HepG2 (cell line): ENCODE measurements around the gene MPV17L2. TPM values are rescaled to one million over a fixed set of nuclear protein-coding genes. Genes with fewer than 3 reads are reported as not detected.
A peak's percentile ranks its signal among the peaks of the same experiment; 100 is the strongest.

Experiments used
- ATAC-seq: fragments of 200-7000 bp; cut with Tn5 transposase; 3 replicates; pipeline ENCODE4 v1.9.1; 2020; ENCODE audit warnings: mild to moderate bottlenecking, moderate library complexity
- BruUV-seq: library from RNA; stranded (reverse); fragments of 400-500 nt; replicated peaks from 2 replicates; lab custom pipeline; 2021; lab: Mats Ljungman, UMichigan
- CTCF ChIA-PET: fragments of 300-600 bp; formaldehyde crosslinking; extraction: SDS; loops from one replicate; lab custom pipeline; 2021; ENCODE audit warnings: low total read pairs, inconsistent platforms, low intra/inter-chr PET ratio; lab: Yijun Ruan, JAX
- POLR2A ChIA-PET: fragments of 350-600 bp; sonication (Branson Sonifier 250); formaldehyde crosslinking; loops from one replicate; lab custom pipeline; 2020; ENCODE audit warnings: antibody characterized with exemption, inconsistent platforms; lab: Yijun Ruan, JAX
- DNase-seq: peaks from one replicate; pipeline ENCODE4 v3.0.0-alpha.2; 2015; ENCODE audit warnings: low spot score
- FAIRE-seq: peaks from 3 replicates; lab custom pipeline; 2011; peaks lifted over from hg19 to GRCh38; lab: Jason Lieb, UNC
- H2AFZ ChIP-seq: one replicate; pipeline ENCODE4 v1.6.1; 2011; ENCODE audit warnings: low read length, inconsistent platforms
- H3K27ac ChIP-seq: fragments of 300-600 bp; 3 replicates; pipeline ENCODE4 v1.8.0; 2011; ENCODE audit warnings: mixed run types, mild to moderate bottlenecking, mixed read lengths, low read length, inconsistent platforms; ENCODE audit not compliant: insufficient read depth; ENCODE audit errors: extremely low read length
- H3K27me3 ChIP-seq, 2 experiments: fragments of 200-600 bp in 1 of 2; 2 replicates in 1 of 2; 3 replicates in 1 of 2; pipeline versions ENCODE4 v1.6.0 to v1.8.0; 2011; ENCODE audit warnings: low read length in 2 of 2, mild to moderate bottlenecking in 2 of 2, moderate library complexity in 2 of 2, inconsistent platforms in 1 of 2; ENCODE audit not compliant: insufficient read depth in 2 of 2, control insufficient read depth in 1 of 2
- H3K36me3 ChIP-seq, 2 experiments: fragments of 200-600 bp in 1 of 2; replicated peaks in 1 of 2; 2 replicates in 1 of 2; 3 replicates in 1 of 2; pipeline versions ENCODE4 v1.5.1 to v1.8.0; 2011; ENCODE audit warnings: low read length in 2 of 2, inconsistent platforms in 1 of 2; ENCODE audit not compliant: insufficient read depth in 2 of 2, control insufficient read depth in 1 of 2
- H3K4me1 ChIP-seq: 2 replicates; pipeline ENCODE4 v1.5.1; 2012; ENCODE audit warnings: low read length, inconsistent platforms; ENCODE audit not compliant: insufficient read depth
- H3K4me2 ChIP-seq: 2 replicates; pipeline ENCODE4 v1.6.0; 2011; ENCODE audit warnings: low read depth, low read length, inconsistent platforms
- H3K4me3 ChIP-seq, 3 experiments: fragments of 200-600 bp in 1 of 3; sonication (generic), shearing (Covaris generic) in 1 of 3; replicated peaks in 1 of 3; 2 replicates each; pipeline ENCODE4 v1.5.1; 2011 to 2016; ENCODE audit warnings: low read length in 3 of 3, inconsistent platforms in 2 of 3, low read depth in 2 of 3, mild to moderate bottlenecking in 2 of 3, control low read depth in 1 of 3, mixed read lengths in 1 of 3; ENCODE audit not compliant: insufficient read depth in 1 of 3
- H3K79me2 ChIP-seq: one replicate; pipeline ENCODE4 v1.6.1; 2011; ENCODE audit warnings: low read length, inconsistent platforms; ENCODE audit not compliant: insufficient read depth
- H3K9ac ChIP-seq: 2 replicates; pipeline ENCODE4 v1.6.0; 2011; ENCODE audit warnings: mild to moderate bottlenecking, low read depth, low read length, inconsistent platforms; ENCODE audit not compliant: insufficient read depth
- H3K9me3 ChIP-seq: 2 replicates; pipeline ENCODE4 v1.5.1; 2012; ENCODE audit warnings: mild to moderate bottlenecking, low read length
- H4K20me1 ChIP-seq: 2 replicates; pipeline ENCODE4 v1.6.0; 2011; ENCODE audit warnings: inconsistent platforms, mild to moderate bottlenecking, low read length, moderate library complexity; ENCODE audit not compliant: insufficient read depth
- DNMT1 ChIP-seq: sonication (generic); formaldehyde crosslinking; IDR thresholded peaks from 2 replicates; pipeline ENCODE4 v1.5.1; 2020; ENCODE audit warnings: mild to moderate bottlenecking, missing genetic modification reagents
- HMG20B ChIP-seq: conservative IDR thresholded peaks from 2 replicates; pipeline ENCODE4 v1.6.1; 2016; ENCODE audit warnings: missing genetic modification reagents, missing compliant biosample characterization
- HOXA3 ChIP-seq: sonication (generic); formaldehyde crosslinking; IDR thresholded peaks from 2 replicates; pipeline ENCODE4 v1.5.0; 2020; ENCODE audit warnings: missing genetic modification reagents
- PHF8 ChIP-seq: sonication (generic); formaldehyde crosslinking; IDR thresholded peaks from 2 replicates; pipeline ENCODE4 v1.5.0; 2020; ENCODE audit warnings: missing genetic modification reagents
- RARG ChIP-seq: sonication (generic); formaldehyde crosslinking; IDR thresholded peaks from 2 replicates; pipeline ENCODE4 v1.4.0; 2020; ENCODE audit warnings: low read depth, mild to moderate bottlenecking, missing genetic modification reagents
- RFX1 ChIP-seq: fragments of 450-650 bp; IDR thresholded peaks from 2 replicates; pipeline ENCODE4 v1.6.1; 2017
- SAP130 ChIP-seq: IDR thresholded peaks from 2 replicates; pipeline ENCODE4 v1.6.1; 2016; ENCODE audit warnings: low read depth
- SATB2 ChIP-seq: sonication (generic); formaldehyde crosslinking; IDR thresholded peaks from 2 replicates; pipeline ENCODE4 v1.5.0; 2020; ENCODE audit warnings: missing genetic modification reagents
- SSRP1 ChIP-seq: IDR thresholded peaks from 2 replicates; pipeline ENCODE4 v1.6.1; 2016; ENCODE audit warnings: control low read depth
- TOPORS ChIP-seq: sonication (generic); formaldehyde crosslinking; IDR thresholded peaks from 2 replicates; pipeline ENCODE4 v1.8.0; 2023; ENCODE audit warnings: mild to moderate bottlenecking, missing genetic modification reagents
- ZFX ChIP-seq: sonication (generic); formaldehyde crosslinking; IDR thresholded peaks from 2 replicates; pipeline ENCODE4 v1.4.0; 2020; ENCODE audit warnings: mild to moderate bottlenecking, low read depth, missing genetic modification reagents, moderate library complexity
- ZNF446 ChIP-seq: sonication (generic); formaldehyde crosslinking; IDR thresholded peaks from 2 replicates; pipeline ENCODE4 v1.5.0; 2020; ENCODE audit warnings: mild to moderate bottlenecking, missing genetic modification reagents
- WGBS: methylation state at CpG from one replicate; pipeline ENCODE4 v1.1.6; 2017; ENCODE audit warnings: low lambda C conversion rate; 5-methylcytosine and 5-hydroxymethylcytosine counted together
- in situ Hi-C: cut with HindIII; loops from 2 replicates; pipeline ENCODE4 v1.10.0; 2017; ENCODE audit warnings: low pct_unique_long_range_greater_than_20kb; ENCODE audit not compliant: extremely low pct_ligation_motif_present
- intact Hi-C: fragments of 100-400 bp; cut with micrococcal nuclease; formaldehyde crosslinking; loops from one replicate; pipeline ENCODE4 v1.10.0; 2022; ENCODE audit not compliant: unreplicated experiment
- polyA plus RNA-seq, 8 experiments: library from polyadenylated mRNA; depleted of rRNA in 3 of 8; stranded (reverse) in 7 of 8; unstranded in 1 of 8; fragments of >200 nt; fragmentation: Illumina TruSeq in 4 of 8; extraction: Trizol in 4 of 8; gene quantifications; 2 replicates each; pipeline versions ENCODE4 v1.2.1 to v1.2.3, GENCODE V29; 2011 to 2016; ENCODE audit warnings: low read depth in 4 of 8, missing spikeins in 1 of 8, mixed read lengths in 1 of 8; ENCODE audit not compliant: insufficient read depth in 1 of 8
- total RNA-seq, 5 experiments: library from RNA; depleted of rRNA; stranded (reverse); fragments of >200 nt; fragmentation: Illumina TruSeq; extraction: Trizol; gene quantifications; 2 replicates each; pipeline ENCODE4 v1.2.3, GENCODE V29; 2016; ENCODE audit warnings: low read depth in 1 of 5
- TF ChIP-seq, protein P1 (sequence below): sonication (generic); formaldehyde crosslinking; IDR thresholded peaks from 2 replicates; pipeline ENCODE4 v1.8.0; 2022; ENCODE audit warnings: mild to moderate bottlenecking, missing genetic modification reagents, moderate library complexity
- TF ChIP-seq, protein P2 (sequence below): sonication (generic); formaldehyde crosslinking; IDR thresholded peaks from 2 replicates; pipeline ENCODE4 v1.5.1; 2020; ENCODE audit warnings: mild to moderate bottlenecking, missing genetic modification reagents
- TF ChIP-seq, protein P3 (sequence below): IDR thresholded peaks from 2 replicates; pipeline ENCODE4 v1.6.1; 2012; ENCODE audit warnings: low read depth, low read length, improper control_type of control experiment

The MPV17L2 gene
- total and polyA plus RNA-seq, 2 of the 13 experiments (the other 11 are each of a cell fraction or from before 2014, with no cell fraction given): 13.6 to 16.7 TPM

DNA sequence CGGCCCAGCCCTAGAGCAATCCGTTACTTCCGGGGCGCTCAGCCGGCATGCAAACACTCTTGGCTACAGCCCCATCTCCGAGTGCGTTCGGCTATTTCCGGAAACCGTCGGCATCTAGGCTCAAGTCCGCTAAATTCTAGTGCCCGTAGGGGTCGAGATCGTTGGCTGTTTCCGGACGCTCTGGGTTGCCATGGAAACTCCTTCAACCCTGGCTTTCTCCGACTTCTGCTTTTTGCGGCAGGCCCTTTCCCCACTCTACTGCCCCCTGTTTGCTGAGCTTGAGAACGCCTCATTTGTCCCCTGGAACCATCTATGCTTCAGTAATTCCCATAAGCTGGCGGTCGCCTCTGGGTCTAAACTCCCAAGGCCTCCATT lies 40.6 kb upstream of the MPV17L2 start (continued):
- 0 out of 2 replicates have a peak, but pooled peaks have one; percentile 16 for TF ChIP-seq HOXA3 (CRISPR knock-in tag)
- peak; percentile 54; the same call in 1 of the 2 replicates for TF ChIP-seq HMG20B
- peak; percentile 91 for TF ChIP-seq RFX1
- TF ChIP-seq SATB2 (CRISPR knock-in tag): no peak
- TF ChIP-seq PHF8 (CRISPR knock-in tag): 0 out of 2 replicates have a peak, but pooled peaks have one; percentile 11
- TF ChIP-seq SSRP1 (CRISPR knock-in tag): 0 out of 2 replicates have a peak, but pooled peaks have one; percentile 11
- TF ChIP-seq RARG: 0 out of 2 replicates have a peak, but pooled peaks have one; percentile 64
- TF ChIP-seq SAP130 (CRISPR knock-in tag): peak; percentile 90

DNA sequence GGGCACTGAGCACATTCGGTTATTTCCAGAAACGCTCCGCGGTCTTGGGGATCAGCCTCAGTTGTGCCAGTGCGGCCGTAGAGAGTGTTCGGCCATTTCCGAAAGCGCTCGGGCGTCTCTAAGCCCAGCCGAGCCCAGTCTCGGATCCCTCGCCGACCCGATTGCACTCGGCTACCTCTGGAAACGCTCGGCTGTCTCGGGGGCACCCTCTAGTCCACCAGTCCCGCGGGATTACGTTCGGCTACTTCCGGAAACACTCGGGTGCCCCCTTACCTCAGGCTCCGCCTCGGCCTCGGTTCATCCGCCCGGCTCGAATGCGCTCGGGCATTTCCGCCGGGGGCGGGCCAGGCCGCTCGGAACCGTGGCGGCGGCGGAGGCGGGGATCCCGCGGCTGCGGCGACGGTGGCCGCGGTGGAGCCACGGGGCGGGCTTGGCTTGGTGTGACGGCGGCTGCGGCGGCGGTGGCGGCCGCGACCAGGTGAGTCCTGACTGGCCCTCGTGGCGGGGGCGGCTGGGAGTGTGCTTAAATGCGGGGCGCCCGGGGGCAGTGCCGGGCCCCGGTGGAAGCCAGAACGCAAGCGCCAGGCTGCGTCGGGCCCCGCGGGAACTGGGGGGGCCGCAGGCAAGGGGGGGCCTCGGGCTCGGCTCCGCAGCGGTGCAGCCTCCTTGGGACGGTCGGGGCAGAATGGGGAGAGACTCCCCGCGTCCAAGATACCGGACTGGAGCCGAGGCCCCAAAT lies 40.0 kb upstream of the MPV17L2 start, which contains the start of gene PIK3R2:
Gene PIK3R2, plus strand, starts transcription at position 347 of the 739 bp plus-strand sequence. CDS start 2,717 bp downstream, outside the sequence.
- Histone ChIP-seq H3K4me3 (peak within 1 kb of the TSS; percentile 73 to 98 (median 98)), H3K9me3 (no peaks in the 10 kb centered on the region), H3K4me2 (peak within 1 kb of the TSS; percentile 93), H3K4me1 (peaks cover 56% of the 10 kb centered on the region), H3K9ac (peak within 1 kb of the TSS; percentile 99), H2AFZ (no peak within 1 kb of the TSS), H3K27ac (peak within 1 kb of the TSS; percentile 94), H4K20me1 (0 out of 2 replicates have a peak, but pooled peaks cover 11% of the 10 kb centered on the region), H3K27me3 (no peaks in the 10 kb centered on the region; a peak in 1 of 5 replicates), H3K79me2 (peaks cover 18% of the 10 kb centered on the region), H3K36me3 (peaks cover 8 to 18% of the 10 kb centered on the region in 2 experiments; a peak in 4 of 5 replicates)
- 2% methylated on average over 32 of the region's 86 CpGs for WGBS
- intact Hi-C loops: no loop called here
- BruUV-seq: no TSS peak
- ChIA-PET POLR2A (interaction anchor here (0.8 to 3.1 kb wide), 12 partner anchors 8 to 127 kb away, joined by 3 to 18 read pairs (median 6); no protein-coding TSS in a partner anchor), CTCF (interaction anchor here (0.9 to 1.2 kb wide), 2 partner anchors 8 to 40 kb away, joined by 3 read pairs; no protein-coding TSS in a partner anchor)
- FAIRE-seq: no peak
- in situ Hi-C loops: loop anchor here (5.0 kb wide), 1 partner anchor 41 kb away; no protein-coding TSS in a partner anchor
- DNase-seq: peak; percentile 97
- ATAC-seq: peak; percentile 86
- TF ChIP-seq, protein P1, sequence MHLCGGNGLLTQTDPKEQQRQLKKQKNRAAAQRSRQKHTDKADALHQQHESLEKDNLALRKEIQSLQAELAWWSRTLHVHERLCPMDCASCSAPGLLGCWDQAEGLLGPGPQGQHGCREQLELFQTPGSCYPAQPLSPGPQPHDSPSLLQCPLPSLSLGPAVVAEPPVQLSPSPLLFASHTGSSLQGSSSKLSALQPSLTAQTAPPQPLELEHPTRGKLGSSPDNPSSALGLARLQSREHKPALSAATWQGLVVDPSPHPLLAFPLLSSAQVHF (CRISPR knock-in tag): no peak
- TF ChIP-seq ZFX (CRISPR knock-in tag) (no peak; the same call in none of the 2 replicates), TOPORS (CRISPR knock-in tag) (peak; percentile 56; the same call in 1 of the 2 replicates), ZNF446 (CRISPR knock-in tag) (no peak), HOXA3 (CRISPR knock-in tag) (peak; percentile 18; the same call in 1 of the 2 replicates), DNMT1 (CRISPR knock-in tag) (no peak)
- TF ChIP-seq, protein P2, sequence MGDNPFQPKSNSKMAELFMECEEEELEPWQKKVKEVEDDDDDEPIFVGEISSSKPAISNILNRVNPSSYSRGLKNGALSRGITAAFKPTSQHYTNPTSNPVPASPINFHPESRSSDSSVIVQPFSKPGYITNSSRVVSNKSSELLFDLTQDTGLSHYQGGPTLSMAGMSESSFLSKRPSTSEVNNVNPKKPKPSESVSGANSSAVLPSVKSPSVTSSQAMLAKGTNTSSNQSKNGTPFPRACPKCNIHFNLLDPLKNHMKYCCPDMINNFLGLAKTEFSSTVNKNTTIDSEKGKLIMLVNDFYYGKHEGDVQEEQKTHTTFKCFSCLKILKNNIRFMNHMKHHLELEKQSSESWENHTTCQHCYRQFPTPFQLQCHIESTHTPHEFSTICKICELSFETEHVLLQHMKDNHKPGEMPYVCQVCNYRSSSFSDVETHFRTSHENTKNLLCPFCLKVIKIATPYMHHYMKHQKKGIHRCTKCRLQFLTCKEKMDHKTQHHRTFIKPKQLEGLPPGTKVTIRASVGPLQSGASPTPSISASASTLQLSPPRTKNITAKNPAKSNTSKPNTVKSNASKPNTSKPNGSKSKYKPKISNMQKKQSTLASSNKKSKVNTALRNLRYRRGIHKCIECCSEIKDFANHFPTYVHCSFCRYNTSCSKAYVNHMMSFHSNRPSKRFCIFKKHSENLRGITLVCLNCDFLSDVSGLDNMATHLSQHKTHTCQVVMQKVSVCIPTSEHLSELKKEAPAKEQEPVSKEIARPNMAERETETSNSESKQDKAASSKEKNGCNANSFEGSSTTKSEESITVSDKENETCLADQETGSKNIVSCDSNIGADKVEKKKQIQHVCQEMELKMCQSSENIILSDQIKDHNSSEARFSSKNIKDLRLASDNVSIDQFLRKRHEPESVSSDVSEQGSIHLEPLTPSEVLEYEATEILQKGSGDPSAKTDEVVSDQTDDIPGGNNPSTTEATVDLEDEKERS (CRISPR knock-in tag): no peak
- TF ChIP-seq, protein P3, sequence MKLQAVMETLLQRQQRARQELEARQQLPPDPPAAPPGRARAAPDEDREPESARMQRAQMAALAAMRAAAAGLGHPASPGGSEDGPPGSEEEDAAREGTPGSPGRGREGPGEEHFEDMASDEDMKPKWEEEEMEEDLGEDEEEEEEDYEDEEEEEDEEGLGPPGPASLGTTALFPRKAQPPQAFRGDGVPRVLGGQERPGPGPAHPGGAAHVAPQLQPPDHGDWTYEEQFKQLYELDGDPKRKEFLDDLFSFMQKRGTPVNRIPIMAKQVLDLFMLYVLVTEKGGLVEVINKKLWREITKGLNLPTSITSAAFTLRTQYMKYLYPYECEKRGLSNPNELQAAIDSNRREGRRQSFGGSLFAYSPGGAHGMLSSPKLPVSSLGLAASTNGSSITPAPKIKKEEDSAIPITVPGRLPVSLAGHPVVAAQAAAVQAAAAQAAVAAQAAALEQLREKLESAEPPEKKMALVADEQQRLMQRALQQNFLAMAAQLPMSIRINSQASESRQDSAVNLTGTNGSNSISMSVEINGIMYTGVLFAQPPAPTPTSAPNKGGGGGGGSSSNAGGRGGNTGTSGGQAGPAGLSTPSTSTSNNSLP: no peak
